Measurements from ENCODE around the gene FRMD4A. TPM values are rescaled to one million over a fixed set of nuclear protein-coding genes. Genes with fewer than 3 reads are reported as not detected.

Gene FRMD4A
- polyA plus RNA-seq, 1 of the 3 experiments (the other 2 are of a cell fraction): 37.7 TPM

GRCh38 chr10:13816195-13816925 is 514.4 kb downstream of the FRMD4A start:
- TF ChIP-seq PBX3 (IDR thresholded peaks at IDR 0.05) (peak; percentile 65), NRF1 (IDR thresholded peaks at IDR 0.05; ENCODE audit: low read depth, low read length) (no peak)
- Histone ChIP-seq H2AFZ (ENCODE audit: low read depth) (no peak overlapping the region), H3F3A (replicated peaks; ENCODE audit: insufficient read depth) (peaks cover 42% of the 10 kb centered on the region), H3K79me2 (ENCODE audit: insufficient read depth) (peaks cover 86% of the 10 kb centered on the region), H3K4me1 (ENCODE audit: control insufficient read depth in 1 of 2, insufficient read depth in 2 of 2, low read depth in 1 of 2, low read length in 1 of 2) (peaks cover 0 to 8% of the 10 kb centered on the region in 2 experiments; a peak in 1 of 4 replicates), H3K4me3 (ENCODE audit: low read depth in 2 of 2, low read length in 1 of 2) (no peak overlapping the region), H3K9ac (no peak overlapping the region; the same call in 1 of the 2 replicates), H3K9me2 (no peaks in the 10 kb centered on the region), H3K36me3 (replicated peaks in 1 of 2; ENCODE audit: control insufficient read depth in 1 of 2, insufficient read depth in 2 of 2, low read length in 1 of 2) (peaks cover 0 to 16% of the 10 kb centered on the region in 2 experiments), H3K9me3 (no peaks in the 10 kb centered on the region; the same call in 1 of the 2 replicates), H4K20me1 (ENCODE audit: insufficient read depth) (peaks cover 19% of the 10 kb centered on the region; the same call in 1 of the 2 replicates), H3K27me3 (ENCODE audit: insufficient read depth) (no peaks in the 10 kb centered on the region), H3K4me2 (peak overlapping the region; percentile 30; the same call in 1 of the 2 replicates), H3K27ac (ENCODE audit: low read depth in 2 of 2, low read length in 1 of 2) (peak overlapping the region in 1 of 2 experiments; percentile 86; a peak in 2 of 4 replicates)
- CTCF ChIA-PET: interaction anchor here (1.1 to 1.2 kb wide), 2 partner anchors 14 to 15 kb away, joined by 3 read pairs; no protein-coding TSS in a partner anchor
- DNase-seq: no peak
- POLR2A ChIA-PET: no interaction called here
- 92% methylated on average over 7 of the region's 7 CpGs for WGBS (ENCODE audit: low lambda C conversion rate)

GRCh38 chr10:13815756-13816155 is 515.0 kb downstream of the FRMD4A start:
- Histone ChIP-seq H3K27ac (ENCODE audit: low read depth in 2 of 2, low read length in 1 of 2) (peak overlapping the region in 1 of 2 experiments; percentile 86; a peak in 2 of 4 replicates), H3F3A (replicated peaks; ENCODE audit: insufficient read depth) (peaks cover 42% of the 10 kb centered on the region), H3K36me3 (replicated peaks in 1 of 2; ENCODE audit: control insufficient read depth in 1 of 2, insufficient read depth in 2 of 2, low read length in 1 of 2) (peaks cover 0 to 17% of the 10 kb centered on the region in 2 experiments), H3K9me3 (no peaks in the 10 kb centered on the region; the same call in 1 of the 2 replicates), H3K4me3 (ENCODE audit: low read depth in 2 of 2, low read length in 1 of 2) (no peak overlapping the region), H4K20me1 (ENCODE audit: insufficient read depth) (peaks cover 16% of the 10 kb centered on the region; the same call in 1 of the 2 replicates), H3K27me3 (ENCODE audit: insufficient read depth) (no peaks in the 10 kb centered on the region), H3K9ac (no peak overlapping the region; the same call in 1 of the 2 replicates), H3K4me1 (ENCODE audit: control insufficient read depth in 1 of 2, insufficient read depth in 2 of 2, low read depth in 1 of 2, low read length in 1 of 2) (peaks cover 0 to 2% of the 10 kb centered on the region in 2 experiments; a peak in 1 of 4 replicates), H3K9me2 (no peaks in the 10 kb centered on the region), H2AFZ (ENCODE audit: low read depth) (no peak overlapping the region), H3K4me2 (peak overlapping the region; percentile 30; the same call in 1 of the 2 replicates), H3K79me2 (ENCODE audit: insufficient read depth) (peaks cover 87% of the 10 kb centered on the region)
- ChIA-PET POLR2A (no interaction called here), CTCF (no interaction called here)
- DNase-seq: no peak
- TF ChIP-seq TCF12 (IDR thresholded peaks at IDR 0.05) (0 out of 2 replicates have a peak, but pooled peaks have one; percentile 20), FOSL2 (IDR thresholded peaks at IDR 0.05; ENCODE audit: borderline replicate concordance, low read depth) (peak; percentile 50; the same call in 1 of the 2 replicates), SIN3A (IDR thresholded peaks at IDR 0.05; ENCODE audit: borderline replicate concordance, low read depth, low read length) (no peak), TEAD4 (IDR thresholded peaks at IDR 0.05; ENCODE audit: borderline replicate concordance, insufficient read depth) (no peak), EZH2phosphoT487 (IDR thresholded peaks at IDR 0.05; ENCODE audit: borderline replicate concordance, low read depth) (no peak), IRF3 (IDR thresholded peaks at IDR 0.05; ENCODE audit: low read depth, low read length) (no peak), PBX3 (IDR thresholded peaks at IDR 0.05) (peak; percentile 63), JUND (IDR thresholded peaks at IDR 0.05) (peak; percentile 58), MAX (IDR thresholded peaks at IDR 0.05; ENCODE audit: low read depth) (no peak)
